Measurements from ENCODE around the gene ENPP3. TPM values are rescaled to one million over a fixed set of nuclear protein-coding genes. Genes with fewer than 3 reads are reported as not detected.
A peak's percentile ranks its signal among the peaks of the same experiment; 100 is the strongest.

Gene ENPP3
- total RNA-seq, 3 donors from 2014 or later: 0.98 to 1.8 (median 1.8) TPM

DNA sequence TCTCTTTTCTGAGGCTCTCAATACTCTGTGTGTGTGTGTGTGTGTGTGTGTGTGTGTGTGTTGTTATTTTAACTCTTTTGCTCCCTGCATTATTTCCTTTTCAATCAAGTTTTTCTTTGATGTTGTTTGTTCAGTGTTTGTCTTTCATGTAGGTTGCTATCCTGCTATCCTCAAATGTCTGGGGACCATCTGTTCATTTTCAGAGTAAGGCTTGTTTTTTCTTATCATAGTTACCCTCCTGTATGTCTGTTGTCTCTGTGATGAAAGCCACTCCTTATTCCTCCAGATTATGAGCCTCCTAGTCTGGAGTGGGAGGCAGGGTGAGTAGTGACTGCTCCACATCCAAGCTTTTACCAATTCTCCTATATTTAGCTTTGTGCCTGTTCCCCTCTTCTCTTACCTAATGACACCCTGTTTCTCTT, 9.2 kb downstream of the ENPP3 start:
- Histone ChIP-seq H3K27ac (no peak overlapping the region), H3K4me1 (no peaks in the 10 kb centered on the region), H3K4me3 (no peak overlapping the region), H3K27me3 (no peaks in the 10 kb centered on the region), H3K36me3 (no peaks in the 10 kb centered on the region), H3K9me3 (no peaks in the 10 kb centered on the region)
- DNase-seq (ENCODE audit: low spot score in 2 of 2): no peak
- TF ChIP-seq, protein P1, sequence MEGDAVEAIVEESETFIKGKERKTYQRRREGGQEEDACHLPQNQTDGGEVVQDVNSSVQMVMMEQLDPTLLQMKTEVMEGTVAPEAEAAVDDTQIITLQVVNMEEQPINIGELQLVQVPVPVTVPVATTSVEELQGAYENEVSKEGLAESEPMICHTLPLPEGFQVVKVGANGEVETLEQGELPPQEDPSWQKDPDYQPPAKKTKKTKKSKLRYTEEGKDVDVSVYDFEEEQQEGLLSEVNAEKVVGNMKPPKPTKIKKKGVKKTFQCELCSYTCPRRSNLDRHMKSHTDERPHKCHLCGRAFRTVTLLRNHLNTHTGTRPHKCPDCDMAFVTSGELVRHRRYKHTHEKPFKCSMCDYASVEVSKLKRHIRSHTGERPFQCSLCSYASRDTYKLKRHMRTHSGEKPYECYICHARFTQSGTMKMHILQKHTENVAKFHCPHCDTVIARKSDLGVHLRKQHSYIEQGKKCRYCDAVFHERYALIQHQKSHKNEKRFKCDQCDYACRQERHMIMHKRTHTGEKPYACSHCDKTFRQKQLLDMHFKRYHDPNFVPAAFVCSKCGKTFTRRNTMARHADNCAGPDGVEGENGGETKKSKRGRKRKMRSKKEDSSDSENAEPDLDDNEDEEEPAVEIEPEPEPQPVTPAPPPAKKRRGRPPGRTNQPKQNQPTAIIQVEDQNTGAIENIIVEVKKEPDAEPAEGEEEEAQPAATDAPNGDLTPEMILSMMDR (IDR thresholded peaks at IDR 0.05): no peak
- TF ChIP-seq POLR2AphosphoS5 (IDR thresholded peaks at IDR 0.05) (no peak), POLR2A (IDR thresholded peaks at IDR 0.05) (no peak)
- intact Hi-C loops (cut with DNase I; ENCODE audit: low total_unique reads): no loop called here

DNA sequence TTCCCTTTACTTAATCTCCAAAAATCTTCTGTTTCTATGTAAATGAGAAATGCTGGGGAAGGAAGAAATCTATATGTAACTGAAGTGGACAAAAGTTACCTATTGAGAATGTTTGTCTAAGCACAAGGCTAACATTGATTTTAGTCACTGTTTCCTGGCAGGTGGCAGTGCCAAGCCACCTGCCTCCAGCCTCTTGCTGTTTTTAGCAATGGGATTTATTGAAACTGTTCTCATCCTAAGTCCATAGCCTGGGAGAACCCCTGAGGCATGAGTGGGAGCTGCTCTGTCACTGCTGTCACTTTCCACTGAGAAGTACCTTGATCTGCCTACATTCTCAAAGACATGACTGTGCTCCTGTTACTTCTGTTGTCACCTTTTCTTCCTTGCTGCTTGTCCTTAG, 14.7 kb downstream of the ENPP3 start:
- Histone ChIP-seq H3K27me3 (no peaks in the 10 kb centered on the region), H3K27ac (peak overlapping the region in 1 of 2 donors; percentile 57), H3K9me3 (no peaks in the 10 kb centered on the region), H3K36me3 (no peaks in the 10 kb centered on the region), H3K4me1 (no peaks in the 10 kb centered on the region), H3K4me3 (no peak overlapping the region)
- TF ChIP-seq POLR2AphosphoS5 (IDR thresholded peaks at IDR 0.05) (no peak), POLR2A (IDR thresholded peaks at IDR 0.05) (no peak)
- TF ChIP-seq, protein P1 (IDR thresholded peaks at IDR 0.05): no peak
- DNase-seq (ENCODE audit: low spot score in 2 of 2): no peak
- intact Hi-C loops (cut with DNase I; ENCODE audit: low total_unique reads): no loop called here

DNA sequence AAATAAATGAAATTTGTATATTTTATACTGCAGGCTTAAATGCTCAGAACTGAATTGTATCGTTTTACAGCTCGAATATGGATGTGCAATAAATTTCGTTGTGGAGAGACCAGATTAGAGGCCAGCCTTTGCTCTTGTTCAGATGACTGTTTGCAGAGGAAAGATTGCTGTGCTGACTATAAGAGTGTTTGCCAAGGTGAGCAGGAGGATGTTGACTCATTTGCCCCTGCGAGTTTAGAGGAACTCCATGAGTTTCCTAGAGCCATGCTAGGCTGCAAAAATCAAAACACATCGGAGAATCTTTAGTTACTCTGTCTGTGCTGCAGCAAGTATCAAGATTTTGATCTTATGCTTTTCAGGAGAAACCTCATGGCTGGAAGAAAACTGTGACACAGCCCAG, 15.4 kb downstream of the ENPP3 start:
- H3K4me1 ChIP-seq: no peaks in the 10 kb centered on the region
- H3K36me3 ChIP-seq: no peaks in the 10 kb centered on the region
- H3K4me3 ChIP-seq: no peak overlapping the region
- TF ChIP-seq POLR2A (IDR thresholded peaks at IDR 0.05) (no peak), POLR2AphosphoS5 (IDR thresholded peaks at IDR 0.05) (no peak)
- TF ChIP-seq, protein P1 (IDR thresholded peaks at IDR 0.05): no peak
- H3K27ac ChIP-seq: no peak overlapping the region
- DNase-seq (ENCODE audit: low spot score in 2 of 2): no peak
- no peaks in the 10 kb centered on the region for H3K9me3 ChIP-seq
- H3K27me3 ChIP-seq: no peaks in the 10 kb centered on the region
- intact Hi-C loops (cut with DNase I; ENCODE audit: low total_unique reads): no loop called here

DNA sequence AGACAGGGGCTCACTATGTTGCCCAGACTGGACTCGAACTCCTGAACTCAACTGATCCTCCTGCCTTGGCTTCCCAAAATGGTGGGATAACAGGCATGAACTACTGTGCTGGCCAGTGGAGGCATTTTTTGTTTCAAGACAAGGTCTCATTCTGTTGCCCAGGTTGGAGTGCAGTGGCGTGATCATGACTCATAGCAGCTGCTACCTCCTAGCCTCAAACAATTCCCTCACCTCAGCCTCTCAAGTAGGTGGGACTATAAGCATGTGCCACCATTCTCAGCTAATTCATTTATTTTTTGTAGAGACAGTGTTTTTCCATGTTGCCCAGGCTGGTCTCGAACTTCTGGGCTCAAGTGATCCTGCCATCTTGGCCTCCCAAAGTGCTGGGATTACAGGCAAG, 17.2 kb downstream of the ENPP3 start:
- H3K9me3 ChIP-seq: no peaks in the 10 kb centered on the region
- H3K27me3 ChIP-seq: no peaks in the 10 kb centered on the region
- no peaks in the 10 kb centered on the region for H3K36me3 ChIP-seq
- no peak overlapping the region for H3K4me3 ChIP-seq
- no peak for DNase-seq (ENCODE audit: low spot score in 2 of 2)
- no peaks in the 10 kb centered on the region for H3K4me1 ChIP-seq
- TF ChIP-seq, protein P1 (IDR thresholded peaks at IDR 0.05): no peak
- TF ChIP-seq POLR2A (IDR thresholded peaks at IDR 0.05) (no peak), POLR2AphosphoS5 (IDR thresholded peaks at IDR 0.05) (no peak)
- intact Hi-C loops (cut with DNase I; ENCODE audit: low total_unique reads): no loop called here
- no peak overlapping the region for H3K27ac ChIP-seq

DNA sequence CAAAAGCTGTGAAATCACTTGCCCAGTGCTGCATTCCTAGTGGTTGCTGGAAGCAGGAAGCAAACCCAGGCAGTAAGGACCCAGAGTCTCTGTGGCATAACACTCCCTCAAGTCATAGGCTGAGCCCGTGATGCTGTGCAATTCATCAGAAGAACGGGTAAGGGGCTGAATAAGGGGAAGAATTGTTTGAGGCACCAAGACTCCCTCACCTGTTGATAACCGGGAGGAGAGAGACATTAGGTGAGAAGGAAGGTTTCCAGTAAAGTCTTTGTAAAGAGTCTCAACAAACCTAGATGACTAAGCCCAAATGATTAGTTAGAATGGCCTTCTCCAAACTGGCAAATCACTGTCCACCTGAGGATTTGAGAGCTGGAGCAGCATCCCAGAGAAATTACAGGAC, 18.3 kb downstream of the ENPP3 start:
- TF ChIP-seq POLR2AphosphoS5 (IDR thresholded peaks at IDR 0.05) (no peak), POLR2A (IDR thresholded peaks at IDR 0.05) (no peak)
- TF ChIP-seq, protein P1 (IDR thresholded peaks at IDR 0.05): no peak

More for the DNA sequence above, 18.3 kb downstream of the ENPP3 start:
- Histone ChIP-seq H3K9me3 (no peaks in the 10 kb centered on the region), H3K4me3 (no peak overlapping the region), H3K36me3 (no peaks in the 10 kb centered on the region), H3K27ac (no peak overlapping the region), H3K27me3 (no peaks in the 10 kb centered on the region), H3K4me1 (no peaks in the 10 kb centered on the region)
- intact Hi-C loops (cut with DNase I; ENCODE audit: low total_unique reads): no loop called here
- DNase-seq (ENCODE audit: low spot score in 2 of 2): no peak
